ENCODE data around the gene LAMB2. TPM values are rescaled to one million over a fixed set of nuclear protein-coding genes. Genes with fewer than 3 reads are reported as not detected.

LAMB2 gene
- total RNA-seq, 1 experiment from 2014 or later: 174 TPM

DNA sequence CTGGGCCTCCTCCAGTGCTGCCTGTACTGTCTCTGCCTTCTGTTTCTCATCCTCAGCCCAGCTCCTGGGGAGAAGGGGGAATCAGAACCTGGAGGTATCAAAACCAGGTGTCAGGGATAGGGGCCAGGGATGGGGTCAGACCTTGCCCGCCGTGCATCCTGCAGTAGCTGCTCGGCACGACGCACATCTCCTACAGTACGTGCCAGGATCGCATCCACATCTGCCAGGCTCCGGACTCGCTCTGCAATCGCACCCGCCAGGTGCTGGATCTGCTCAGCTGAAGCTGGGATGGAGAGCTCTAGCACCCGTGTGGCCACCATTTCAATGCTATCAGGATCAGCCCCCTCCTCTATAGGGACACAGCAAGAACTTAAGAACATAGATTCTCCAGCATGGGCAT lies 10.8 kb downstream of the LAMB2 start:
- DNase-seq (ENCODE audit: extremely low read depth, low read depth): no peak

DNA sequence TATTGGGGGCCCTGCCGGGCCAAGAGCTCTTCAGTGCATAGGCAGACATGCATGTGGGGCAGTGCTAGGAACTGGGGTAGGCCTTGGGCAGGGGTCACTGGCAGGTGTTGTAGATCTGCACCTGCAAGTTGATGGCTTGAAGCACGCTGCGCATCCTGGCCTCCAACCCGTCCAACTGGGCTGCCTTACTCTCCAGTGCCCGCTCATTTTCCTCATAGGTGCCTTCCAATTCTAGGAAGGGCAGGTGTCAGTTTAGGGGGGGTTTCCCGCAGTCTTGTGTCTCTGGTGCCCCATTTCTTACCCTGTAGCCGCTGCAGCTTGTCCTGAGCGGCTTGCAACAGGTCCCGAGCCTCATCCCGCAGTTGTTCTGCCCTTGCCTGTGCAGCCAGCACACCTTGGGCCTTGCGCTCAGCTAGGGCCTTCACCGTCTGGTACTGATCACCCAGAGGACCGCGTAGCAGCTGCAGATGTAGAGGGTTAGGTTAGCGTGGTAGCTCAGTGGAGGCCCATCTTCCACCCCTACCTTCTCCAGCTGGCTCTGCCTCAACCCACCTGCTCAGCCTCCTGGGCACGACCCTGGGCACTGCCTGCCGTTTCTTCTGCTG lies 11.6 kb downstream of the LAMB2 start:
- DNase-seq (ENCODE audit: extremely low read depth, low read depth): no peak

DNA sequence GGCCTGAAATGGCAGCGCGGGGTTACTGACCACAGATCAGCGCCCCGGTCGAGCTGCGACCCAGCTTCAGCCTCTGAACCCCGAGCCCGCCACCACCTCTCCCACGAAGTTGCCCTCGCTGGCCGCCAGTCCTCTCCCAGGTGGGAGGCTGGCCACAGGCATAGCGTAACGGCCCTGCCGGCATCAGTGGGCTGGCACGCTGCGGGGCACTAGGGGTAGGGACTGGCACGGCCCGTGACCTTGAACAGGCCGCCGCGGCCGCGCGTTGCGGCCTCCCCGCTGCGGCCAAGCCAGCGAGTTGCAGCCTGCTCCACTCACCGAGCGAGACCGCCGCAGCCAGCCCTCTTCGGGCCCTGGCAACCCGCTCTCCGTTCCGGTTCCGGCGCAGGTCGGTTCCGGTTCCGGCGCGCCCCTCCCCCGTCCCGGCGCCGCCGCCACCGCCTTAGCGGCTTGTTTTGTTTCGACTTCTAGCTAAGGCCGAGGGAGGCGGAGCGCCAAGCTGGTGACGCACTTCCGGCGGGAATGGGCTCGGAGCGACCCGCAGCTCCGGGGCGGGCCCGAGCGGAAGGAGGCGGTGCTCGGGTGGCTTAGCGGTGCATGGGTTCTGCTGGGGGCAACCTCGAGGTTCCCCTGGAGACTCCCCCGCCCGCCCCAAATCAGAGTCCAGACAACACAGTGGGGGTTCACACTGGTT lies 12.3 kb downstream of the LAMB2 start, which contains the start of gene USP19:
TSS of gene USP19 (minus strand) at position 386 of the 694 bp plus-strand sequence. CDS start 1,678 bp downstream, outside the sequence.
- DNase-seq (ENCODE audit: extremely low read depth, low read depth): peak; percentile 84

DNA sequence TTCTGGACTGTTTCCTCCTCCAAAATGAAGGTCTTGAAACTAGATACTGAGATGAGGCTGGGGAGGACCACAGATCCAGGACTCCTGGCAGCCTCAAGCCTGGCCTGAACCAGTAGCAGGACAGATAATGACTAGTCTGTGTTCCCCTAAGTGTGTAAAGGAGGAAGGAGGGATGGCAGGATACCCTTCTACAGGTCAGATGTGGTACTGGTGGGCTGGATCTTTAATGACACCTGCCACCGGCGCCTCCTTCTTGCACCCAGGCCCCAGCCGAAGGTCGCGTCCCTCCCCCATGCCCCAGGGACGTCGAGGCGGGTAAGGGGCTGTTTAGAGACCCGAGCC lies 12.8 kb downstream of the LAMB2 start:
- DNase-seq (ENCODE audit: extremely low read depth, low read depth): no peak

DNA sequence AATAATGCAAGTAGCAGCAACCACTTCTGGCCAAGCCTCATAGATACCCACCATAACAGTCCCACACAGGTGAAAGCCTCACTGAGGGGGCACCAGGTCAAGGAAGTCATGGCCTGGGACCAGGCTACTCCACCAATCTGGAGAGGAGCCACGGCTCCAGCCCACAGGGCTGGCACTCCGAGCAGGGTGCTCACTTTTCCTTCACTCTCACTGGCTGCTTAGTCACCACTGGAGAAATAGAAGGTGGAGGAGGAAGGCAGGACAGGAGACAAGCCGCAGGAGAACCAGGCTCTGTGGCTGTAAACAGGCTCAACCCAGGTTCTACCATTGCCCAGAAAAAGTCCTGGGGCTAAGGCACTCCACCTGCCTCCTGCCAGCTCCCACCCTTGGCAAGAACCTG lies 13.4 kb downstream of the LAMB2 start:
- DNase-seq (ENCODE audit: extremely low read depth, low read depth): no peak

DNA sequence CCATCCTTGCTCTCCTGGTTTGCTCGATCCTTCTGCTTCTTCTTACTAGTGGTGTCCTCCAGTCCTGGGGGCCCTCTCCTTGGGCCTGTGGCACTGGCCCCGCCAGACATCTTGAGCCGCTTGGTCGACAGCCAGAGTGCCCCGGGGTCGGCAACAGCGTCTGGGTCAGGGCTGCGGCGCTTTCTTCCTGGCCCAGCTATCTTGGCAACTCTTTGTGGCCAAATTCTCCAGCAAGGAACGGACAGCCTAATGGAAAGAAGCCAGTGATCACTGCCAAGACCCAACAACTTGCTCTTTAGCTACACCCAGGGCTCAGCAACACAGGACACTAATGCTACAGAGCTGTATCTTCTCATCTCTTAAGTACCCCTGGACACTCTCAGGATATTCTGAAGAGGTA lies 13.8 kb downstream of the LAMB2 start:
- no peak for DNase-seq (ENCODE audit: extremely low read depth, low read depth)

DNA sequence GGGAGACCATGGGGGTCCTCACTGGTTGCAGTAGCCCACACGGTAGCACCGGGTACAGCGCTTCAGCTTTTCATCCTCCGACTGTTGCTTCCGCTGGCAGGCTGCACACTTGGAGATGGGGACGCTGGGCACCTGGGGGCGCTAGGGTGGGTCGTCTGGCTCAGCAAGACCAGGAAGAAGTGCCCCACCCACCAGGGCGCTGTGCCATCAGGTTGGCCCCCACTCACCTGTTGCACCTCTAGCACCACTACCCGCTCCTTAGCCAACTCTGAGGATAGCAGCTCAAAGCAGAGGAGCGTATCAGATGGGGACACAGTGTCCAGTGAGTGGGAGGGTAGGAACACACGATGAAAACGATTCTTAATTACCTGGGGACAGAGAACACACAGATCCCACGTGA lies 20.6 kb downstream of the LAMB2 start:
- no peak for DNase-seq (ENCODE audit: extremely low read depth, low read depth)

DNA sequence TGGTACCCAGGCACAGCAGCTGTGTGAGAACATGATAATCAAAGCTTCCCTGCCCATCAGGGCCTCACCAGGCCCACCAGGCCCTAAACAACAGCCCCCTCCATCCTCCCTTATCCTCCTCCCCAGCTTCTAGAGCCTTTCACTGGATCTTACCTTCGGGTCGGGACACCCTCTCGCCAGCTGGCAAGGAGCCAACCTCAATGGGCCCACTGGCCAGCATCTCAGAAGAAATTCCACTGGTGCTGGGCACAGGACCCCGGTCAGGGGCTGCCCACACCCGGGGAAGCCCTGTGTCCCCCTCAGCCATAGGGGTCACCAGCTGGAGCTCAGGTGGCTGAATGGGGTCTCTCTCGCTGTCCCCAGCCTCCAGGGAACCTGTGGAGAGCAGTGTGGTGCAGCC lies 21.5 kb downstream of the LAMB2 start:
- no peak for DNase-seq (ENCODE audit: extremely low read depth, low read depth)

DNA sequence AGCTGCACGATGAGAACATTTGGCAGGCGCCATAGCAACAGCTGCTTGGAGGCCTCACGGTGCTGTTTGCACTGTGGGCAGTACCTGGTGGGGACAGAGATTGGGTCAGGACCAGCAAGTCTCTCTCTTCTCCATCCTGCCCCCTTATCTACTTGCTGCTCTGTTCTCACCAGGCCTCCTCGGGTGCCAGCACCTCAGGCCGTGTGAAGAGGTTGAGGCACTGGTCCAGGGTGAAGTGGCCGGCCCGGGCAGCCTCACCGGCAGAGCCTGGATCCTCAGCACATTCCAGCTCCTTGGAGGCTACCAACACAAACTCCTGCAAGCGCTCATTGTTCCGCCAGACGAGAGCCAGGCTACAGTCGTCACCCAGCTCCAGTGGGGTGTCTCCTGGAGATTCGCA lies 22.1 kb downstream of the LAMB2 start:
- DNase-seq (ENCODE audit: extremely low read depth, low read depth): no peak

DNA sequence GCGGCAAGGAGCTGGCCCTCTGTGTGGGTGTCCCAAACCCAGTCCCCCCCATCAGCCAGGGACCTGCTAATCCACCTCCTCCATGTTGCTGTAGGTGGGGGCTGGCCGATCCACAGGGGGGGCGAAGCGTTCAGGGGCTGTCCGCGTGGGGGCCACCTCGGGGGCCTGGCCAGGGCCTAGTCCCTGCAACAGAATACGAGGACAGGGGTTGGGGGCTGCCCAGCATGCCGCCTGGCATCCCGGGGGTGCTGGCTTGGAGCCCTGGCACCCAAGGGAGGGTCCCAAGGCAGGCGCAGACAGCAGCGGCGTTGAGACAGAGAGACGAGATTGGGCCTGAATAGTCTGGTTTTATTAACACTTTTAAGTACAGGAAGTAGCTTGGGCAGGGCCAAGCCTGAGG lies 24.5 kb downstream of the LAMB2 start:
- no peak for DNase-seq (ENCODE audit: extremely low read depth, low read depth)

DNA sequence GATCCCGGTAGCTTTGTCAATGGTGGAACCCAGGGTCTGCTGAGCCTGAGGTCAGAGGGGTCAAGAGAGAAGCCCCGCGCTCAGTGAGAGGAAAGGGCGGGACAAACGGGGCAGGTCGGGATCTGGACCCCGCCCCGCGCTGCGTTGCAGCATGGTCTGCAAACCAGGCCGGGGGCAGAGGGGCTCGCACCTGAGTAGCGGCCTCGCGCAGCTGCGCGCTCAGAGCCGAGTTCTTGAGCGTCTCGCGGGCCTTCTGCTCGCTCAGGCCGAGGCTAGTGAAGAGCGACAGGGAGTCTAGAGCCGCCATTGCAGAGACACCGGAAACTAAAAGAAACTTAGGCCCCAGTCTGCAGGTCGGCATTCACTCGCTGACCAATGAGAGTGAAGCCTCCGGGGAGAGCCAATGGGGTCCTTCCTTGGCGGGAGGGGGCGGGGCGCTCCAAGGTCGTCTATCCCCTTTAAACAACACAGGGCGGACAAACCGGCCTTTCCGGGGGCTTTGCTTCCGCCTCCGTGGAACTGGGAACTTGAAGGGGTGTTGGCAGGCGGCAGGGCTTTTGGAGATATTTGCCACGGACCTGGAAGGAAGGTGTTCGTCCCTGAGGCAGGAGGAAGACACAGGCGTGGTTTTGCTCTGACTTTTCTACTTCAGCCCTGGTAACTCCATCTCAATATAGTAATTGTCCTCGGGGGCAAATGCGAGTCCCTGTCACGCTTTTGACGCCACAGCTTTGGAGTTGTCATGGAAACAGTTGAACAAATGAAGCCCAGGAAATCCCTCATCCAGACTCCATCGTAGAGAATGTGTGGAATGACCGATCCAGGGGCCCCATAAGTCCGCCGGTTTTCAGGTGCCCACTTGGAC lies 28.2 kb downstream of the LAMB2 start, which contains the start of gene QARS1:
TSS of gene QARS1 (minus strand) at position 331 of the 865 bp plus-strand sequence. CDS start at position 307, 24 bp downstream.
- peak; percentile 79 for DNase-seq (ENCODE audit: extremely low read depth, low read depth)

DNA sequence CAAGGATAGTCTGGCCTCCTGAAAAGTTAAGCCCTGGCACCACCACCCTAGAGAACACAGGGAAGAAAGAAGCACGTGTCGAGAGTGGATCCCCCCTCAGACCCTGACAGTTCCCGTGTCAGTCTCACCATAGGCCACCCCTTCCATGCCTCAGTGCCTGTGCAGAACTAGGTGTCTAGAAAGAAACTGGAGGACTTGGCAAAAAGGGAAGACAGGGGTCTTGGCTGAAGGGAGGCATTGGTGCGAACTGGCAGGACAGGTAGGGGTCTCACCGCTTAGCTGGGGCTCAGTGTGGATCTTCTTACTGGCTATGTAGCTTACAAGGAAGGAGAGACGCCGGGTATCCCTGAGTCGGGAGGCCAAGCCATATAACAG lies 28.8 kb downstream of the LAMB2 start:
- no peak for DNase-seq (ENCODE audit: extremely low read depth, low read depth)

DNA sequence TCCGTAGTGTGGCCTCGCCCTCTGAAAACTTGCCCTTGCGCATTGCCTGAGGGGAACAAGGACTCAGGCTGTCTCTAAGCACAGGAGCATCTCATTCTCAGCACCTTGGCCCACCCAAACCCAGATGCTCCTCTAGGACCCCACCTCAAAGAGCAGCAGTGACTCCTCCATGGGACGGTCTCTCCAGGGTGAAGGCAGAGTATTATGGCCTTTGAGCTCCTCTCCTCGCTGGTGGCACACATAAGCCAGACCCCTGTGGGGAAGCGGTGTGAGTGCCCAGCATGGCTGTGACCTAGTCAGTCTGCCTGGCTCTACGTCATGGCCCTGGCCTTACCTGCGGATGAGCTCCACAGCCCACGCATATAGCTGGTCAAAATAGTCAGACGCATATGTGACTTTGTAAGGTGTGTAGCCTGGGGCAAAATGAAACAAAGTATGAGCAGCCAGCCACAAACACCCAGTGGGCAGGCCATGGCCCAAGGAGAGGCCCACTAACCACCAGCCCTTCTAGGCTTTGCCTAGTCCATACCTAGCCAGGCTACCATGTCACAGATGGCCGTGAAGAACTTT lies 32.7 kb downstream of the LAMB2 start:
- DNase-seq (ENCODE audit: extremely low read depth, low read depth): no peak

DNA sequence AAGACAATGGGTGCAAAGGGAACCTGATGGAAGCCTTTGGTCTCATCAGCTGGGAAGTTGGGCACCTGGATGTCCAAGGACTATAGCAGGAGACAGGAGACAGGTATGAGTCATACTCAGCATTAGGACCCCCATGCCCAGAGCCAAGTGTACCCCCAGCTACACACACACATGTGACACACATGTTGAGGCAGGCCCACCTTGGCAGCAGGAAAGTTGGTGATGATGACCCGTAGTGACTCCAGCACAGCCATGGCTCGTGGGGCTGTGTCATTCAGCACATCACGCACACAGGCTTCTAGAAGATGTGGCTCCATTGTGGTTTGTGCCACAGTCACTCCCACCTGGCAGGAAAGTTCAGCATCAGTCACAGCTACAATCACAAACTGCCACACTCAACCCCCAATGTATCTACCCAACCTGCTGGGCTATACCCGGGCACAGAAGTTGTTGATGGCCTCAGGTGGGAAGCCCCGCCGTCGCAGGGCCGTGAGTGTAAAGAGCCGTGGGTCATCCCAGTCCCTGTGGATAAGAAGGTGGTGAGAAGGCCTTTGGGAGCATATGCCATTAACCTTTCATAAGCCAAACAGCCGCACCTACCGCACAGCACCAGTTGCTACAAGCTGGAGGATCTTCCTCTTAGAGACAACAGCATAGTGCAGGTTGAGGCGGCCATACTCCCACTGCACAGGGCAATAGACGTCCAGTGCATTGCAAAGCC lies 33.8 kb downstream of the LAMB2 start:
- no peak for DNase-seq (ENCODE audit: extremely low read depth, low read depth)

DNA sequence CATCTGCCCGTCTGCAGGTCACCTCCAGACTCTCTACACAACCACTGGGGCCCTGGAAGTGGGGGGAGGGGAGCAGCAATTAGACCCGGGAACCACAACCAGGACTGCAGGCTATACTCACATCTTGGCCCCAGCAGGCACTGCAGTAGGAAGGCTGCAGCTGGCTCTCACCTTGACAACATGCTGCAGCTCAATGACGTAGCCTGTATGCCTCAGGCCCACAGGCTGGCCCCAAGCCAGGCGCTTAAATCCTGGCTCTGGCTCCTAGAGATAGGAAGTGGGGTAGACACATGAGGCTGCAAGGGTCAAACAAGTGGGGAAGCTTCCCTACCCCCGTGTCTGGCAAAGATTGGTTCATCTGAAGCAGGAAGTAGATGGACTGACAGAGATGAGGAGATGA lies 34.4 kb downstream of the LAMB2 start:
- DNase-seq (ENCODE audit: extremely low read depth, low read depth): no peak

DNA sequence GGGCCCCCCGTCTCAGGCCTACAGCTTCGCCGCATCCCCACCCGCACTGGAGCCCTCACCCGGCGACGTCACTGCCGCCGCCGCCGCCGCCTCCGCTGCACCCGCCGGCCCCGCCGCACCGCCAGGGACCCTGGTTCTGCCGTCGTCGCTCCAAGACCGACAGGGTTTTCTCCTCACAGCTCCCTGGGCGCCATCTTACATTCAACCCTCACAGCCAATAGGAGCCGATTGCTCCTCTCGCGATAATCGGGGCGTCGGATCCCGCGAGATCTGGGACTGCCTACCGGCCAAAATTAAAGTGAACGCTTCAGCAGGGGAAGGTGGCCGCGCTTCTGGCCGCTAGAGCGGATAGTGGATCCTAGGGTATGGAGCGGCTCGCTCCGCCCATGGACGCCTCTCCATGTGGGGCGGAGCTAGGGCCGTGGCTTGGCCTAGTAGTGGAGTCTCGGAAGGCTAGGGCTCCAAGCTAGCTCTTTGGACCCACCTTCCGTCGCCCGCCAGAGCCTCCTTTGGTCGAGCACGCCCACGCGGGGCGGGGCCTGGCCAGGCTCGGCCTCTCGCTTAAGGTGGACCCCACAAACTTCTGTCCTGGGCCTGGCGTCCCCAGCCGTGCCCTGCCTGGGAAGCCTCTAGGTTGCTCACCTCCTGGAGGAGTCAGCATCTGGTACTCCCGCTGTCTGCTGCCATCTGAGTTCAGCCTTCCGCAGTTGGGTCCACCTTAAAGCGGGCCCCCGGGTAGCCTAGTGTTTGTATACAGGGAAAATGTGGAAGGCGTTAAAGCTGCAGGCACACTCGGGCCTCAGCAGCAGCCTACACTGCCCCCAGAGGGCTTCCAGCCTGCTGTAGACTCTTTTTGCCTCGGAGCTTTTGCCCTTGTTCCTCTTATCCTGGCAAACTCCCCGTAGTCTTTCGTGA lies 38.7 kb downstream of the LAMB2 start, which contains the start of gene QRICH1:
TSS of gene QRICH1 (minus strand) at position 219 of the 915 bp plus-strand sequence. CDS start 17,054 bp downstream, outside the sequence.
- DNase-seq (ENCODE audit: extremely low read depth, low read depth): peak; percentile 97

DNA sequence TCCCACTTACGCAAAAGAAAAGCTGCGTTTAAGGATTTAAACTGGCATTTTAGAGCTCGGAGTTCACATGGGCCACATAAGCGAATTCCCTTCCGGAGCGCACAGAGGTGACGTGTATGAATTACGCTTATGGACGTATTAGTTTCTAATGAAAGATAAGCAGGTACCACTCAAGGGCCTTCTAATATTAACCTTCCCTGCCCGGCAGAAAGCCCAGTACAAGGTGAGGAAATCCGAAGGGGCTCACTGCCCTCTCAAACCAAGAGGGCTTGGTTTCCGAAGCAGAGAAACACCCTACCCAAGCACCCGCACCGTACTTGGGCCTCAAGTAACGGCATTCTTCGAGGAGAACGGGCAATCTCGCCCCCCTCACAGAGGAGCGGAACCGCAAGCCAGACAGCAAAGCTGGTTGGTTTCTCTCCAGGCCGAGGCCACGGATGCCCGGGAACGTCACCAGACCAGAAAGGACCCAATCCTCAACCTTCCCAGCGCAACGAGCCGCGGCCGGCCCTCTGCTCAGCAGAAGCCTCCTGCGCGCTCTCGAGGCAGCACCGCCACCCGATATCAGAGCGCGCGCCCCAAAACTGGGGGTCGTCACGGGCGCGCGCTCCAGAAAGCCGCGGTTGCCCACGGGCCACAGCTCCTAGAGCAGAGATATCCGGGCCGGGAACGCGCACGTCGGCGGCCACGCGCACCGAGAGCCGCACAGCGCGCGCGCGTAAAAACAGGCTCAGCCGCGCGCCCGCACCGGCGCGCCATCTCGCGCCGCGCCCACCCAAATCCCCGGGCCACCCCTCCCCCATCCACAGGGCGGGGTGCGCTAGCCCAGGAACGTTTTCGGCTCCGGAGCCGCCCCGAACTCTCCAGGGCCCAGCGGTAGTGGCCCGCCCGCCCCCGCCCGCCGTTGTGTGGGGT lies 39.7 kb downstream of the LAMB2 start:
- peak; percentile 40 for DNase-seq (ENCODE audit: extremely low read depth, low read depth)

DNA sequence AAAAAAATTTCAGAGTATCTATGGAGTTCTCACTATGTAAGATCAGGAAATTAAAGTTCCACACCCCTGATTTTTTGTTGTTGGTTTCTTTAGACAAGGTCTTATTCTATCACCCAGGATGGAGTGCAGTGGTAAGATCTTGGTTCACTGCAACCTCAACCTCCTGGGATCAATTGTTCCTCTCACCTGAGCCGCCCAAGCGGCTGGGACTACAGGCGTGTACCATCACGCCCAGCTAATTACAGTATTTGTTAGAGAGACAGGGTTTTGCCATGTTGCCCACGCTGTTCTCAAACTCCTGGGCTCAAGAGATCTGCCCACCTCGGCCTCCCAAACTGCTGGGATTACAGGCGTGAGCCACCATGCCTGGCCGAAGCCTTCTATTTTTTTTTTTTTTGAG lies 51.4 kb downstream of the LAMB2 start:
- no peak for DNase-seq (ENCODE audit: extremely low read depth, low read depth)

Data from NCI-H460 (cell line).